H1 (cell line): ENCODE results near the gene NHS. TPM values are rescaled to one million over a fixed set of nuclear protein-coding genes. Genes with fewer than 3 reads are reported as not detected.

Experiments
- ATF3 ChIP-seq: IDR thresholded peaks from 2 replicates; pipeline ENCODE4 v1.6.1; 2011; ENCODE audit warnings: low read depth, mild to moderate bottlenecking, low read length; ENCODE audit not compliant: insufficient read depth
- CHD7 ChIP-seq: fragments of 300-600 bp; sonication (generic); IDR thresholded peaks from 2 replicates; pipeline ENCODE4 v1.7.1; 2012; ENCODE audit warnings: low read length, moderate library complexity, mild to moderate bottlenecking, inconsistent platforms; ENCODE audit not compliant: insufficient replicate concordance
- CREB1 ChIP-seq: IDR thresholded peaks from 2 replicates; pipeline ENCODE4 v1.6.1; 2012; ENCODE audit warnings: inconsistent platforms
- POU5F1 ChIP-seq: IDR thresholded peaks from 2 replicates; pipeline ENCODE4 v1.6.1; 2011; ENCODE audit warnings: low read depth, mild to moderate bottlenecking, low read length, moderate library complexity
- RAD21 ChIP-seq, 2 experiments: IDR thresholded peaks in 1 of 2; conservative IDR thresholded peaks in 1 of 2; 2 replicates each; pipeline ENCODE4 v1.6.1; 2011; ENCODE audit warnings: low read depth in 2 of 2, low read length in 2 of 2, improper control_type of control experiment in 1 of 2, inconsistent platforms in 1 of 2, mild to moderate bottlenecking in 1 of 2, moderate library complexity in 1 of 2
- RFX5 ChIP-seq: IDR thresholded peaks from 2 replicates; pipeline ENCODE4 v1.6.1; 2011; ENCODE audit warnings: low read depth, low read length, improper control_type of control experiment, borderline replicate concordance
- TAF7 ChIP-seq: optimal IDR thresholded peaks from 2 replicates; pipeline ENCODE3; 2011; ENCODE audit warnings: low read depth, mild to moderate bottlenecking, inconsistent platforms, low read length, moderate library complexity, borderline replicate concordance
- YY1 ChIP-seq: IDR thresholded peaks from 2 replicates; pipeline ENCODE4 v1.6.1; 2011; ENCODE audit warnings: low read depth, mild to moderate bottlenecking, low read length
- ZNF274 ChIP-seq: IDR thresholded peaks from 2 replicates; pipeline ENCODE4 v1.7.0; 2012; ENCODE audit warnings: low read length, borderline replicate concordance; ENCODE audit errors: extremely low read depth
- polyA plus RNA-seq, 7 experiments: library from polyadenylated mRNA; depleted of rRNA in 3 of 7; stranded (reverse) in 5 of 7; unstranded in 2 of 7; fragments of >200 nt in 5 of 7; fragments of 200-250 nt in 2 of 7; gene quantifications; 1 replicate in 5 of 7; 2 replicates in 1 of 7; 4 replicates in 1 of 7; pipeline versions ENCODE4 v1.2.1 to v1.2.3, GENCODE V29; 2011 to 2013; ENCODE audit warnings: missing spikeins in 2 of 7, mixed read lengths in 2 of 7
- total RNA-seq: library from RNA; stranded (reverse); fragmentation: NEBNext Ultra II Directional; extraction: Animal tissue kit (Norgen Biotek cat#: 25700); gene quantifications from 2 replicates; pipeline ENCODE4 v1.2.1, GENCODE V29; 2021

The NHS gene
- total and polyA plus RNA-seq, 2 of the 8 experiments (the other 6 are each of a cell fraction or from before 2014, with no cell fraction given), result 2.2 to 6.7 TPM

GRCh38 chrX:17369309-17369708 lies 5.7 kb upstream of the NHS start (continued):
- TF ChIP-seq CHD7, result no peak
- no peak for TF ChIP-seq RAD21 (IDR thresholded peaks at IDR 0.05 in 1 of 2, conservative IDR thresholded peaks at IDR 0.05 in 1 of 2; ENCODE audit: low read depth in 2 of 2, low read length in 2 of 2)
- no peak for TF ChIP-seq POU5F1
- no peak for TF ChIP-seq ZNF274
- TF ChIP-seq YY1, result no peak
- no peak for TF ChIP-seq TAF7
- no peak for TF ChIP-seq RFX5
- TF ChIP-seq ATF3, result no peak
- TF ChIP-seq CREB1, result no peak
